ENCODE results near the gene DUS4L.
A peak's percentile ranks its signal among the peaks of the same experiment; 100 is the strongest.

The DUS4L gene

GRCh38 chr7:107559864-107560263, 3.9 kb upstream of the DUS4L start:
- Mint-ChIP-seq H3K4me3 (no peak overlapping the region), H3K27ac (ENCODE audit: low read depth) (no peak overlapping the region), H3K9me3 (no peaks in the 10 kb centered on the region), H3K36me3 (ENCODE audit: insufficient read depth) (peaks cover 31% of the 10 kb centered on the region), H3K27me3 (no peaks in the 10 kb centered on the region), H3K4me1 (peaks cover 58% of the 10 kb centered on the region)
- DNase-seq (ENCODE audit: low spot score in 2 of 2) (no peak), ATAC-seq (replicated peaks; ENCODE audit: extremely low read depth, poor library complexity, severe bottlenecking) (no peak)

GRCh38 chr7:107560898-107561516, 2.8 kb upstream of the DUS4L start:
- peak; percentile 55 for ATAC-seq (replicated peaks; ENCODE audit: extremely low read depth, poor library complexity, severe bottlenecking)

DNA sequence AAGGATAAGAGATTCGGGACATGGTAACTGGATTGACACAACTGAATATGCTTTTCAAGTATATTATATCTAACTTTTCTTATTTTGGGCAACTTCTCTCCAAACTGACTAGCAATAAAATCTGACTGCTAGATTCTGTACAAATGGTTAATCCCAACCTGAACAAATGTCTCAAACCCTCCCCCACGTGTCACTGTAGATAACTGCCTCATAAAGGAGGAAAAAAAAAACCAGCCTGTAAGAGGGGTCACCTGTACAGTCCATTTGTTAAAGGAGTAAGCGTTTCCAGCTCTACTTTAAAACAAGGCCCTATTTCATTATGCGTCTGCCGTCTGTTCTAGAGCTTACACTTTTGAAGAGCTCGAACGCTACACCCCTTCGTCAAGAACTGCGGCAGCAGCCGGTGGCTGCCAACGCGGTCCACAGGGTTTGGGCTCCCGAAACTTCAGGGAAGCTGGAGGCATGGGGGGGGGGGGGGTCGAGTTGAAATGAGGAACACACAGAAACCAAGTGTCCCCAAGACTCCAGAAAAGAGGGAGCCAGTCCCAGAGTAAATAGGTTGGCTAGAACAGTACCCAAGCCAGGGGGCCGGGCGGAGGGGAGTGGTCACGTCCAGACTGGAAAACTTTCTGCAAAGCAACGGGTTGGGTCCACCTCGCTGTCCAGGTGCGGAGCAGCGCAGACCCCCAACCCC, 543 bp upstream of the DUS4L start:
- peak; percentile 29 for ATAC-seq (replicated peaks; ENCODE audit: extremely low read depth, poor library complexity, severe bottlenecking)
- Mint-ChIP-seq H3K4me1 (peaks cover 60% of the 10 kb centered on the region), H3K27me3 (no peaks in the 10 kb centered on the region), H3K4me3 (peak overlapping the region; percentile 78), H3K27ac (ENCODE audit: low read depth) (peak overlapping the region; percentile 92), H3K36me3 (ENCODE audit: insufficient read depth) (peaks cover 10% of the 10 kb centered on the region), H3K9me3 (no peaks in the 10 kb centered on the region)
- no peak for DNase-seq (ENCODE audit: low spot score in 2 of 2)

More at GRCh38 chr7:107560898-107561516, 2.8 kb upstream of the DUS4L start:
- H3K27ac Mint-ChIP-seq (ENCODE audit: low read depth) = peak overlapping the region; percentile 74
- DNase-seq (ENCODE audit: low spot score in 2 of 2) = no peak
- H3K27me3 Mint-ChIP-seq = no peaks in the 10 kb centered on the region
- peaks cover 20% of the 10 kb centered on the region for H3K36me3 Mint-ChIP-seq (ENCODE audit: insufficient read depth)
- no peaks in the 10 kb centered on the region for H3K9me3 Mint-ChIP-seq
- H3K4me1 Mint-ChIP-seq = peaks cover 63% of the 10 kb centered on the region
- peak overlapping the region; percentile 37 for H3K4me3 Mint-ChIP-seq

GRCh38 chr7:107564553-107565298, 955 bp downstream of the DUS4L start:
- ATAC-seq (replicated peaks; ENCODE audit: extremely low read depth, poor library complexity, severe bottlenecking) (no peak), DNase-seq (ENCODE audit: low spot score in 2 of 2) (no peak)
- H3K36me3 Mint-ChIP-seq (ENCODE audit: insufficient read depth) = peaks cover 8% of the 10 kb centered on the region
- no peaks in the 10 kb centered on the region for H3K27me3 Mint-ChIP-seq
- peaks cover 55% of the 10 kb centered on the region for H3K4me1 Mint-ChIP-seq
- peak overlapping the region; percentile 78 for H3K4me3 Mint-ChIP-seq
- peak overlapping the region; percentile 92 for H3K27ac Mint-ChIP-seq (ENCODE audit: low read depth)
- H3K9me3 Mint-ChIP-seq = no peaks in the 10 kb centered on the region

- ATAC-seq (replicated peaks; ENCODE audit: extremely low read depth, poor library complexity, severe bottlenecking) = no peak
- Mint-ChIP-seq H3K27ac (ENCODE audit: low read depth) (no peak overlapping the region), H3K36me3 (ENCODE audit: insufficient read depth) (peaks cover 4% of the 10 kb centered on the region), H3K4me1 (peaks cover 6% of the 10 kb centered on the region), H3K4me3 (no peak overlapping the region), H3K9me3 (no peaks in the 10 kb centered on the region), H3K27me3 (no peaks in the 10 kb centered on the region)
- DNase-seq (ENCODE audit: low spot score in 2 of 2) = no peak
These were observed 6.5 kb downstream of the DUS4L start for GRCh38 chr7:107570298-107570697.

GRCh38 chr7:107573537-107573936, 9.8 kb downstream of the DUS4L start:
- no peaks in the 10 kb centered on the region for H3K9me3 Mint-ChIP-seq
- no peak for ATAC-seq (replicated peaks; ENCODE audit: extremely low read depth, poor library complexity, severe bottlenecking)

DNA sequence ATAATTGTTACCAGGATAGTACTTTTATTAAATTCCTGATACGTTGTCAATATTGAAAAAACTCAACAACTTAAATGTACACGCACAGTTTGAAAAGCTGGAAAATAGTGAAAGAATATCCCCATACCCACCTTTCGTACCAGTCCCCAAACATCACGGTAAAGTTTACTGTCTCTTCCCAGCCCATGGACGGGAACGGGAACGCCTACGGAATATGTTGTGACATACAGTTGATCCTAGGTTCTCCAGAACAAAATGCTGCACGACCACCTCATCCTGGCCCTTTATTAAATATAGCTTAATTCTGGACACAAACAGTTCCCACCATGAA, 15.7 kb downstream of the DUS4L start:
- Mint-ChIP-seq H3K27me3 (no peaks in the 10 kb centered on the region), H3K4me3 (peak overlapping the region; percentile 79), H3K9me3 (no peaks in the 10 kb centered on the region), H3K27ac (ENCODE audit: low read depth) (peak overlapping the region; percentile 36), H3K4me1 (peaks cover 18% of the 10 kb centered on the region), H3K36me3 (ENCODE audit: insufficient read depth) (peaks cover 4% of the 10 kb centered on the region)
- no peak for ATAC-seq (replicated peaks; ENCODE audit: extremely low read depth, poor library complexity, severe bottlenecking)
- DNase-seq (ENCODE audit: low spot score in 2 of 2) = no peak

More at GRCh38 chr7:107573537-107573936, 9.8 kb downstream of the DUS4L start:
- H3K4me3 Mint-ChIP-seq = no peak overlapping the region
- H3K27ac Mint-ChIP-seq (ENCODE audit: low read depth) = no peak overlapping the region
- no peak for DNase-seq (ENCODE audit: low spot score in 2 of 2)
- peaks cover 8% of the 10 kb centered on the region for H3K36me3 Mint-ChIP-seq (ENCODE audit: insufficient read depth)
- H3K27me3 Mint-ChIP-seq = no peaks in the 10 kb centered on the region
- no peaks in the 10 kb centered on the region for H3K4me1 Mint-ChIP-seq

DNA sequence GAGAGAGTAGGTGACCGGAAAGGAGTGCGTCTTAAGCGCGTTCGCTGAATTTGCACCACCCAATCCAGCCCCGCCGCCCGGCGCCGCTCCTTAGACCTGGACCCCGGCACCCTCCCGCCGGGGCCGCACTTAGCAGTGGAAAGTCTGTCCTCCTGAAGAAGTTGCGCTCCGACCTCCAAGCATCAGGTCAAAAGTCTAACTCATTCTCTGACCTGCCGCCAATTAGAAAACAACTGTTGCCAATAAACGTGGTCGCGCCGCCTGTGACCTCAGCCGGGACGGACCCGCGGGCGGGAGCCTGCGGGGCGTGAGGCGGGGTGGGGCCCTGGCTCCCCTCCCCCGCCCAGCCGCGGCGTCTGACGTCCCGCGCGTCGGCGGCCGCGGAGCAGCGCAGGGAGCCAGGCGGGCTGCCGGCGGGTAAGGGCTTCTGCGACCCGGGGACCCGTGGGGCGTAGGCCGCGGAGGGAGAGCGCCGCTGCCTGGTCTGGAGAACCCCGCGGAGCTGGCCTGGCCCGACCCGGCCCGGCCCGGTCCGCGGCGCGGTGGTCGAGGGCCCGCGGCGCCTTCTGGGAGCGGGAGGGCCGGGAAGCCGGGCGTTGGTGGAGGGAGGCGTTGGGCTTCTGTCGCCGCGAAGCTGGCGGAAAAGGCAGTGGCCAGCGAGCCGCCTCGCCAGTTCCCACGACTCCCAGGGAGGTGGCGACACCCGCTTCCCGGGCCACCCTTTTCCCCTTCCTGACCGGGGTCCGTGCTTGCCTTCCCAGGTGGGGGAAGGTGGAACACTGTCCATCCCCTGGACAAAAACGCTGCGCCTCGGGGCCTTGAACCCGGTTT, 16.3 kb downstream of the DUS4L start, which contains the start of gene BCAP29:
Gene BCAP29 (plus strand): TSS at position 362 of the 831 bp plus-strand sequence. CDS start 527 bp downstream, outside the sequence.
- peak; percentile 36 to 47 for DNase-seq (ENCODE audit: low spot score in 2 of 2)
- Mint-ChIP-seq H3K9me3 (no peaks in the 10 kb centered on the region), H3K36me3 (ENCODE audit: insufficient read depth) (peaks cover 7% of the 10 kb centered on the region), H3K4me3 (peak within 1 kb of the TSS; percentile 79), H3K4me1 (peaks cover 18% of the 10 kb centered on the region), H3K27ac (ENCODE audit: low read depth) (peak within 1 kb of the TSS; percentile 36), H3K27me3 (no peaks in the 10 kb centered on the region)
- peak; percentile 96 for ATAC-seq (replicated peaks; ENCODE audit: extremely low read depth, poor library complexity, severe bottlenecking)

DNA sequence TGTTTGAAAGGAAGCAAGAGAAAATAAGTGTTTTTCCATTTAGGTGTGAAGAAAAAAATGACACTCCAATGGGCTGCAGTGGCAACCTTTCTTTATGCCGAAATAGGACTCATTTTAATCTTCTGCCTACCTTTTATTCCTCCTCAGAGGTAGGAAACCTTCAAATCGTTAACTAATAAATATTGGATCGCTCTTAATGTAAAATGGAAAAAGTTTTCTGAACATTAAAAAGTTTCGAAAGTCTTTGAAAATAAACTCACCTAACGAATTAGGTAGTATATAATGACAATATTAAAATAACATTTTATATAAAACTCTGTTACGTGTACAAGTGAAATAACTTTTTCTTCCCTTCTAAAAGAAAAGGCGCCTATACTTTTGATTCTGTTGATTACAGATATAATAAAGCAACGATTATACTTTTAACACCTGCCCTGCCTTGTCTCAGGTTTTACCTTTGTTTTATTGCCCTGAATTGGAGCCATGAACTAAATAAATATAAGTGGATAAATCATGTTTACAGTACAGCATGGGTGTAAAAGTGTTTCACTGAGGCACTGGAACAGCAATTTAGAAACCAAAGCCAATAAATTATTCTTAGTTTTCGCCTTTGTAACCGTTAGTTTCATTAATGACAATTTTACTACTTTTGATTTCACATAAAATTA, 17.1 kb downstream of the DUS4L start:
- Mint-ChIP-seq H3K36me3 (ENCODE audit: insufficient read depth) (peaks cover 6% of the 10 kb centered on the region), H3K4me1 (peaks cover 18% of the 10 kb centered on the region), H3K27ac (ENCODE audit: low read depth) (peak overlapping the region; percentile 36), H3K9me3 (no peaks in the 10 kb centered on the region), H3K4me3 (peak overlapping the region; percentile 79), H3K27me3 (no peaks in the 10 kb centered on the region)
- ATAC-seq (replicated peaks; ENCODE audit: extremely low read depth, poor library complexity, severe bottlenecking) (no peak), DNase-seq (ENCODE audit: low spot score in 2 of 2) (no peak)

- Mint-ChIP-seq H3K4me1 (peaks cover 18% of the 10 kb centered on the region), H3K27ac (ENCODE audit: low read depth) (peak overlapping the region; percentile 36), H3K9me3 (no peaks in the 10 kb centered on the region), H3K36me3 (ENCODE audit: insufficient read depth) (peaks cover 6% of the 10 kb centered on the region), H3K27me3 (no peaks in the 10 kb centered on the region), H3K4me3 (peak overlapping the region; percentile 79)
- no peak for DNase-seq (ENCODE audit: low spot score in 2 of 2)
- no peak for ATAC-seq (replicated peaks; ENCODE audit: extremely low read depth, poor library complexity, severe bottlenecking)
These were observed 17.7 kb downstream of the DUS4L start for GRCh38 chr7:107581387-107582013.

GRCh38 chr7:107582875-107583274, 19.1 kb downstream of the DUS4L start:
- Mint-ChIP-seq H3K9me3 (no peaks in the 10 kb centered on the region), H3K36me3 (ENCODE audit: insufficient read depth) (peaks cover 6% of the 10 kb centered on the region), H3K27me3 (no peaks in the 10 kb centered on the region), H3K4me1 (peaks cover 18% of the 10 kb centered on the region), H3K27ac (ENCODE audit: low read depth) (no peak overlapping the region), H3K4me3 (no peak overlapping the region)
- DNase-seq (ENCODE audit: low spot score in 2 of 2) (no peak), ATAC-seq (replicated peaks; ENCODE audit: extremely low read depth, poor library complexity, severe bottlenecking) (no peak)
